Neuronal stem cell (in vitro differentiated cells): ENCODE data around the gene SLCO1B3.

Experiments
- DNase-seq: peaks from one replicate; pipeline ENCODE4 v3.0.0-alpha.2; 2013; ENCODE audit warnings: low spot score
- H2AFZ ChIP-seq: one replicate; pipeline ENCODE4 v1.6.1; 2013; ENCODE audit warnings: mild to moderate bottlenecking, low read length, inconsistent platforms
- H2AK5ac ChIP-seq: 2 replicates; pipeline ENCODE4 v1.6.1; 2013; ENCODE audit warnings: low read depth, mild to moderate bottlenecking, inconsistent platforms, low read length, moderate library complexity, mixed read lengths
- H2BK120ac ChIP-seq: 2 replicates; pipeline ENCODE4 v1.6.1; 2013; ENCODE audit warnings: low read depth, mild to moderate bottlenecking, inconsistent platforms, low read length, moderate library complexity, mixed read lengths
- H2BK12ac ChIP-seq: one replicate; pipeline ENCODE4 v1.6.1; 2013; ENCODE audit warnings: low read length, inconsistent platforms
- H2BK15ac ChIP-seq: 2 replicates; pipeline ENCODE4 v1.6.1; 2013; ENCODE audit warnings: mild to moderate bottlenecking, low read length, inconsistent platforms, mixed read lengths
- H2BK5ac ChIP-seq: one replicate; pipeline ENCODE4 v1.6.1; 2013; ENCODE audit warnings: inconsistent platforms, mild to moderate bottlenecking, low read length, moderate library complexity
- H3K14ac ChIP-seq: one replicate; pipeline ENCODE4 v1.6.1; 2013; ENCODE audit warnings: low read length, inconsistent platforms
- H3K18ac ChIP-seq: 2 replicates; pipeline ENCODE4 v1.6.1; 2013; ENCODE audit warnings: low read length, inconsistent platforms
- H3K23ac ChIP-seq: 2 replicates; pipeline ENCODE4 v1.6.1; 2013; ENCODE audit warnings: low read depth, mild to moderate bottlenecking, mixed read lengths, low read length, inconsistent platforms; ENCODE audit not compliant: poor library complexity
- H3K27ac ChIP-seq: replicated peaks from 3 replicates; pipeline ENCODE4 v1.5.1; 2013; ENCODE audit warnings: low read length, inconsistent platforms
- H3K27me3 ChIP-seq, 3 experiments: 2 replicates each; pipeline ENCODE4 v1.6.1; 2013; ENCODE audit warnings: low read length in 3 of 3, mild to moderate bottlenecking in 2 of 3, inconsistent platforms in 1 of 3, low read depth in 1 of 3, mixed read lengths in 1 of 3, moderate library complexity in 1 of 3; ENCODE audit not compliant: control insufficient read depth in 3 of 3, insufficient read depth in 3 of 3
- H3K36me3 ChIP-seq, 2 donors: replicated peaks in 1 of 2; 2 replicates each; pipeline ENCODE4 v1.6.1; 2013; ENCODE audit warnings: low read length in 2 of 2; ENCODE audit not compliant: control insufficient read depth in 2 of 2, insufficient read depth in 2 of 2
- H3K4ac ChIP-seq: 2 replicates; pipeline ENCODE4 v1.6.1; 2013; ENCODE audit warnings: inconsistent platforms, mild to moderate bottlenecking, low read length, moderate library complexity
- H3K4me1 ChIP-seq, 2 donors: 1 replicate in 1 of 2; 2 replicates in 1 of 2; pipeline ENCODE4 v1.6.1; 2013; ENCODE audit warnings: low read length in 2 of 2, low read depth in 1 of 2; ENCODE audit not compliant: control insufficient read depth in 2 of 2, insufficient read depth in 1 of 2
- H3K4me2 ChIP-seq: one replicate; pipeline ENCODE4 v1.6.1; 2013; ENCODE audit warnings: mild to moderate bottlenecking, low read length, inconsistent platforms; ENCODE audit not compliant: insufficient read depth, poor library complexity, severe bottlenecking
- H3K4me3 ChIP-seq, 2 donors: 2 replicates each; pipeline ENCODE4 v1.5.1; 2013; ENCODE audit warnings: low read length in 2 of 2, mild to moderate bottlenecking in 2 of 2, inconsistent platforms in 1 of 2, moderate library complexity in 1 of 2
- H3K79me1 ChIP-seq: one replicate; pipeline ENCODE4 v1.6.1; 2013; ENCODE audit warnings: low read depth, mild to moderate bottlenecking, inconsistent platforms, low read length, moderate library complexity
- H3K9ac ChIP-seq: one replicate; pipeline ENCODE4 v1.6.1; 2013; ENCODE audit warnings: mild to moderate bottlenecking, low read depth, low read length, inconsistent platforms; ENCODE audit not compliant: poor library complexity
- H3K9me3 ChIP-seq, 2 donors: replicated peaks in 1 of 2; 2 replicates each; pipeline versions ENCODE3 to v1.6.1; 2013; ENCODE audit warnings: low read length in 2 of 2, mild to moderate bottlenecking in 2 of 2, inconsistent platforms in 1 of 2, low read depth in 1 of 2, mixed read lengths in 1 of 2, moderate library complexity in 1 of 2; ENCODE audit not compliant: control insufficient read depth in 2 of 2, insufficient read depth in 1 of 2
- H4K8ac ChIP-seq: one replicate; pipeline ENCODE4 v1.6.1; 2013; ENCODE audit warnings: low read depth, mild to moderate bottlenecking, inconsistent platforms, low read length, moderate library complexity
- H4K91ac ChIP-seq: one replicate; pipeline ENCODE4 v1.6.1; 2013; ENCODE audit warnings: low read length, low read depth, mild to moderate bottlenecking, inconsistent platforms; ENCODE audit not compliant: poor library complexity
- WGBS, 2 donors: extraction: QIAGEN DNeasy Blood & Tissue Kit; methylation state at CpG; one replicate each; pipeline ENCODE4 v1.1.7; 2013; ENCODE audit warnings: missing lambda C conversion rate in 2 of 2, mixed read lengths in 1 of 2; ENCODE audit not compliant: insufficient read length in 2 of 2, insufficient replicate concordance in 1 of 2; ENCODE audit errors: extremely low coverage in 2 of 2; 5-methylcytosine and 5-hydroxymethylcytosine counted together

SLCO1B3 gene

DNA sequence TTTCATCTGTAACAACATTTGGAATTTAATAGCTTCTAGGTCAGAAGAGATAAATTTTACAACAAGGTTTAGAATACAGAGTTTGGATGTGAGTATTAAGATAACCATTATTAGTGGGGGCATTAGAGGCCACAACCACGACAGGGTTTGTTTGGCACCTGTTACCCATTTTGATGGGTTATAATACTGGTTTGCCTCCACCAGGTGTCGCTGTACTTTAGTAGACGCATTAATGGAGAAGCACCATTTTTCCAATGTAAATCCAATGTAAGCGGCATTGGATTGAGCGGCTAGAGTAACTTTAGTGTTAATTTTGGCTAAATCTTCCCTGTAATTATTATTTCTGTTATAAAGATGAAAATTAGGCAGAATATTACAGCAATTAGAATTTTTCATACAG, 136.2 kb downstream of the SLCO1B3 start:
- DNase-seq: no peak

DNA sequence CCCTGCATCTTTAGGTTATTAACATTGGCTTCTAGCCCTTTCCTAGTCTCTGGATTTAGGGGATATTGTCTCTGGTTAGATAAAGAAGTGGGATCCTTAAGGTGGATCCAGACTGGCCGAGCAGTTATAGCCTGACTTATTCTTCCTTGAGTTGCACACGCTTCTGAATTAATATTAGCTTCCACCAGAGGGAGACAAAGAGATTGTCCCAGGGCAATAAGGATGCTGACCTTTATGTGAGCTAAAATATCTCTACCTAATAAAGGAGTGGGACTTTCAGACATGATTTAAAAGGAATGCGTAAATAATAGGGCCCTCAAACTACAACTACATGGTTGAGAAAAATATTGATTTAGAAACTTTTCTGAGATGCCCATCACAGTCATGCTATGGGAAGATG, 139.7 kb downstream of the SLCO1B3 start:
- Histone ChIP-seq H2AK5ac (no peak overlapping the region), H3K27me3 (no peaks in the 10 kb centered on the region), H3K4me1 (no peaks in the 10 kb centered on the region), H2BK5ac (no peak overlapping the region), H3K9ac (no peak overlapping the region), H3K4me3 (no peak overlapping the region), H3K4me2 (no peak overlapping the region), H3K36me3 (no peaks in the 10 kb centered on the region), H3K14ac (no peak overlapping the region), H3K9me3 (no peaks in the 10 kb centered on the region), H2BK120ac (no peak overlapping the region), H3K27ac (no peak overlapping the region), H3K79me1 (no peaks in the 10 kb centered on the region), H4K91ac (no peak overlapping the region), H2AFZ (no peak overlapping the region), H2BK15ac (no peak overlapping the region), H3K23ac (no peak overlapping the region), H2BK12ac (no peak overlapping the region), H4K8ac (no peak overlapping the region), H3K4ac (no peak overlapping the region), H3K18ac (no peak overlapping the region)
- DNase-seq: no peak
- WGBS, 2 donors: no CpG with 5 or more reads among the region's 3 CpGs

More for the DNA sequence above, 136.2 kb downstream of the SLCO1B3 start:
- Histone ChIP-seq H2BK12ac (no peak overlapping the region), H3K4me3 (no peak overlapping the region), H2AK5ac (no peak overlapping the region), H3K4me2 (no peak overlapping the region), H3K18ac (no peak overlapping the region), H3K4me1 (no peaks in the 10 kb centered on the region), H2AFZ (no peak overlapping the region), H3K14ac (no peak overlapping the region), H3K4ac (no peak overlapping the region), H2BK120ac (no peak overlapping the region), H4K8ac (no peak overlapping the region), H2BK15ac (no peak overlapping the region), H3K9me3 (peaks cover 0 to 5% of the 10 kb centered on the region in 2 donors), H3K27ac (no peak overlapping the region), H2BK5ac (no peak overlapping the region), H3K27me3 (no peaks in the 10 kb centered on the region), H3K79me1 (no peaks in the 10 kb centered on the region), H3K9ac (no peak overlapping the region), H4K91ac (no peak overlapping the region), H3K23ac (no peak overlapping the region), H3K36me3 (no peaks in the 10 kb centered on the region)
- no CpG with 5 or more reads among the region's 5 CpGs for WGBS, 2 donors

DNA sequence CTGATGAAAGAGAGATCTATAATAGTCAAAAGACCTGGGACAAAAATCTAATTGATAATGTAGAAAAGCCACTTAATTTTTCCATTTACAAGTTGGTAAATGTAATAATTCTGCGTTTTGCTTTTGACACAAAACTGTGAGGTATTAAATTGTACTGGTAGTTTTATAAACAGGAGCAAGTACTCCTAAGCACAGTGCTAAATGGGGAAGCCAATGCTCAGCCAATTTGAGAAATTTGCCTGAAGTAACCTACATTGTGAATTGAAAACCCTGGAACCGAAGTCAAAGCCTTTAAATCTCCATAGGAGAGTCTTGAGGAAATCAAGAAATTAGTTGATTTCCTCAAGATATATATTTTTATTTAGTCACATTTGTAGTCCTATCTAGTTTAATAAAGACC, 152.8 kb downstream of the SLCO1B3 start:
- Histone ChIP-seq H3K4me3 (no peak overlapping the region), H2BK12ac (no peak overlapping the region), H3K27ac (no peak overlapping the region), H3K9me3 (no peaks in the 10 kb centered on the region), H3K4ac (no peak overlapping the region), H3K4me1 (no peaks in the 10 kb centered on the region), H4K8ac (no peak overlapping the region), H3K23ac (no peak overlapping the region), H2AK5ac (no peak overlapping the region), H3K27me3 (no peaks in the 10 kb centered on the region), H3K4me2 (no peak overlapping the region), H2BK120ac (no peak overlapping the region), H3K14ac (no peak overlapping the region), H3K18ac (no peak overlapping the region), H2BK5ac (no peak overlapping the region), H2AFZ (no peak overlapping the region), H3K36me3 (no peaks in the 10 kb centered on the region), H3K79me1 (no peaks in the 10 kb centered on the region), H2BK15ac (no peak overlapping the region), H4K91ac (no peak overlapping the region), H3K9ac (no peak overlapping the region)
- DNase-seq: no peak
- no CpG with 5 or more reads among the region's 2 CpGs for WGBS, 2 donors

DNA sequence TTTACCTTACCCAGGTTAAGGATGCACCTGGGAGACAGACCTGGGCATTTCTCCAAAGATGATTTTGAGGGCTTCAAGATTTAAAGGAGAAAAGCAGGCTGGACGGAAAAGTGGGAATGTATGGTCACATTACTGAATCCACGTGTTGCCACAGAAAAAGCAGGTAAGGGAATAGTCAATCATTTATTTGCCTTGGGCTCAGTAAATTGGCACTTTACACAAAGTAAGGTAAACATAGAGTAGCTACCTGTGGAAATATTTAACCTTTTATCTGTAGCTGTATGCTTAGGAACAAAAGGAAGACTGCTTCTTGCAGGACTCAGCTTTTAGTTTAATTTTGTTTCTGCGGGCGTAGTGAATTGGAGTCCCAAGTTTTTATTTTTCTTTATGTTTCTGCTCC, 153.3 kb downstream of the SLCO1B3 start:
- Histone ChIP-seq H2BK120ac (no peak overlapping the region), H3K4me3 (no peak overlapping the region), H3K4ac (no peak overlapping the region), H3K36me3 (no peaks in the 10 kb centered on the region), H3K79me1 (no peaks in the 10 kb centered on the region), H2BK12ac (no peak overlapping the region), H4K8ac (no peak overlapping the region), H3K27ac (no peak overlapping the region), H2AK5ac (no peak overlapping the region), H2BK15ac (no peak overlapping the region), H3K18ac (no peak overlapping the region), H3K4me2 (no peak overlapping the region), H3K4me1 (no peaks in the 10 kb centered on the region), H3K23ac (no peak overlapping the region), H3K9me3 (no peaks in the 10 kb centered on the region), H2BK5ac (no peak overlapping the region), H4K91ac (no peak overlapping the region), H3K27me3 (no peaks in the 10 kb centered on the region), H3K9ac (no peak overlapping the region), H3K14ac (no peak overlapping the region), H2AFZ (no peak overlapping the region)
- no peak for DNase-seq
- WGBS, 2 donors: no CpG with 5 or more reads among the region's 4 CpGs
